ENCODE measurements around the gene EPS8L3. TPM values are rescaled to one million over a fixed set of nuclear protein-coding genes. Genes with fewer than 3 reads are reported as not detected.

The EPS8L3 gene
- total RNA-seq, 2 experiments from 2014 or later, result not detected

- ChIA-PET POLR2A (no interaction called here), CTCF (interaction anchor here (2.4 kb wide), 1 partner anchor 123 kb away, joined by 5 read pairs; no protein-coding TSS in a partner anchor)
These were observed 30.8 kb upstream of the EPS8L3 start for GRCh38 chr1:109794319-109795132.

- CTCF ChIA-PET, result interaction anchor here (0.9 to 5.1 kb wide), 5 partner anchors 17 to 303 kb away, joined by 3 to 38 read pairs (median 5); partner anchors contain the start of gene AHCYL1
- POLR2A ChIA-PET, result interaction anchor here (1.1 kb wide), 1 partner anchor 241 kb away, joined by 4 read pairs; the partner anchor contains the start of gene STRIP1
These were observed 30.0 kb upstream of the EPS8L3 start for GRCh38 chr1:109793486-109794318.

DNA sequence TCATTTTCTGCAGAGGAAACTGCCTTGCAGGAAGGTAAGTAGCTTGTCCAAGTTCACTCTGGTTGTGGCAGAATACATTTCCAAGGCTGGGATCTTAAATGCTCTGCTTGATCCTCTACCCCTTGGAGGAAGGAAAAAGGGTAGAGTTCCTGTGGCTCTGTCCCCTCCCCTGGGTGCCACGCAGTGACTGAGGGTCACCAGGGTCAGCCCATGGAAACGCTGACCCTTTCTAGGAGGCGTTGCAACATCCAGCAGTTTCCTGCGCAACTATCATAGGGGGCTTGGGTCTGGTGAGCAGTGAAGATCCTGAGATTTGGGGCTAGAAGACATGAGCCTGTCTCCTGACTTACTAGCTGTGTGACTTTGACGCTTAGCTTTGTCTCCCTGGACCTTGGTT, 29.4 kb upstream of the EPS8L3 start:
- ChIA-PET POLR2A (interaction anchor here (1.1 to 1.6 kb wide), 2 partner anchors 191 to 241 kb away, joined by 4 to 6 read pairs; partner anchors contain the start of genes AHCYL1 and STRIP1), CTCF (interaction anchor here (0.9 to 5.1 kb wide), 5 partner anchors 16 to 303 kb away, joined by 3 to 38 read pairs (median 5); partner anchors contain the start of gene AHCYL1)

GRCh38 chr1:109792056-109792831, 28.5 kb upstream of the EPS8L3 start:
- CTCF ChIA-PET, result interaction anchor here (0.9 to 5.1 kb wide), 8 partner anchors 9 to 302 kb away, joined by 3 to 38 read pairs (median 6); partner anchors contain the start of gene AHCYL1
- POLR2A ChIA-PET, result interaction anchor here (1.1 to 1.6 kb wide), 2 partner anchors 192 to 242 kb away, joined by 4 to 6 read pairs; partner anchors contain the start of genes AHCYL1 and STRIP1

DNA sequence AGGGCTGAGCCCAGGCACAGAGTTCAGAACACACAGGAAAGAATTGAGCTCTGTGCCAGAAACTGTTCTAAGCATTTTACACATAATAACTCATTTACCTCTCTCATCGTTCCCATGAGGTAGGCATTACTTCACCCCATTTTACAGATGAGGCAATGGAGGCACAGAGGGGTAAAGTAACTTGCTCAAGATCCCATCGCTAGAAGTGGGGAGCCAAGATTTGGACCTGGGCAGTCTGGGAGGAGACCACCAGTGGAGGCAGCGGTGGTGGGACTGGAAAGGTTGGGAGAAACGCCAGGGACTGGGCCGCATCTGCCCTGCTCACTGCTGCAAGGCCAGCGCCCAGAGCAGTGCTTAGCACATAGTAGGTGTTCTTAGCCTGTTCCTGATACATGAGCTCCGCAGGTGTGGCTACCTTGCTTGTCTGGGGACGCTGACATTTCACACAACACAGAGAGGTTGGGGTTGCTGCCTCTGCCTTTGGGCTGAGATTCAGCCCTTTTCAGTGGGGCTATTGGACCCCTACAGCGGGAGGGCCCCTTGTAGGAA, 27.8 kb upstream of the EPS8L3 start:
- ChIA-PET POLR2A (interaction anchor here (1.6 to 1.8 kb wide), 2 partner anchors 120 to 193 kb away, joined by 6 read pairs; partner anchors contain the start of gene AHCYL1), CTCF (interaction anchor here (0.9 to 5.1 kb wide), 15 partner anchors 10 to 245 kb away, joined by 3 to 38 read pairs (median 5); partner anchors contain the start of genes AHCYL1, CSF1 and STRIP1)

DNA sequence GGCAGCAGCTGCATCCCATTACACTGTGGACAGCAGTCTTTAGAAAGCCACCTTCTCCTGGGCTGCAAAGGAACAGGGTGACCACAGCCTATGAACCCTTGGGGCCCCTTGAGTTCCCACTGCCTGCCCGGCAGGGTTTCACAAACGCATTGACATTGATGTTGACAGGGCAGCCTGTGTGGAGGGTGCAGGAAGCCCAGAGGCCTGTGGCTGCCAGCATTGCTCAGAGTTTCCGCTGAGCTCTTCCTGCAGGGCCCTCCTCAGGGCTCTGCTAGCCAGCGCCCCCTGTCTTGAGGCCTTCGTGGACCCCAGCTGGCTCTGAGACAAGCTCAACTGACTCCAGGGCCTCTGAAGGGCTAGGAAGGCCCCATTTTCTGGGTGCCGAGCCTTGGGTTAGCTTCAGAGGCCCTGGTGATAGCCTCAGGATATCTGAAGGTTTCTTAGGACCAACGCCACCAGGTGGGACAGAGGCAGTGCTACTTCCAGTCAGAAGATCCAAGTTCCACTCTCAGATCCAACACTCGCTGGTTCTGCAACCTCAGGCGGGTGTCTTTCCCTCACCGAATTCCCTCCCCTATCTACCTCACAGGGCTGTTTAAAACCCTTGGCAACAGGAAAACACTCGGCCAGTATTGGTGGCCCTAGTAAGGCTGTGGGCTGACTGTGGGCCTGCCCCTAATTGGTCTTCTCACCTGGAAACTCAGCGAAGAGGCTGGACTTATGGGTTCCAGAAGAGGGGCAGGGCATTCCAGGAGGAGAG, 27.2 kb upstream of the EPS8L3 start:
- CTCF ChIA-PET, result interaction anchor here (0.8 to 5.1 kb wide), 19 partner anchors 10 to 245 kb away, joined by 3 to 38 read pairs (median 5); partner anchors contain the start of genes AHCYL1, CSF1 and STRIP1
- POLR2A ChIA-PET, result interaction anchor here (1.8 kb wide), 1 partner anchor 120 kb away, joined by 6 read pairs; no protein-coding TSS in a partner anchor

- CTCF ChIA-PET, result interaction anchor here (0.8 to 5.1 kb wide), 18 partner anchors 10 to 244 kb away, joined by 3 to 38 read pairs (median 5); partner anchors contain the start of genes AHCYL1, CSF1 and STRIP1
- POLR2A ChIA-PET, result interaction anchor here (1.8 kb wide), 1 partner anchor 121 kb away, joined by 6 read pairs; no protein-coding TSS in a partner anchor
These were observed 26.6 kb upstream of the EPS8L3 start for GRCh38 chr1:109790329-109790728.

DNA sequence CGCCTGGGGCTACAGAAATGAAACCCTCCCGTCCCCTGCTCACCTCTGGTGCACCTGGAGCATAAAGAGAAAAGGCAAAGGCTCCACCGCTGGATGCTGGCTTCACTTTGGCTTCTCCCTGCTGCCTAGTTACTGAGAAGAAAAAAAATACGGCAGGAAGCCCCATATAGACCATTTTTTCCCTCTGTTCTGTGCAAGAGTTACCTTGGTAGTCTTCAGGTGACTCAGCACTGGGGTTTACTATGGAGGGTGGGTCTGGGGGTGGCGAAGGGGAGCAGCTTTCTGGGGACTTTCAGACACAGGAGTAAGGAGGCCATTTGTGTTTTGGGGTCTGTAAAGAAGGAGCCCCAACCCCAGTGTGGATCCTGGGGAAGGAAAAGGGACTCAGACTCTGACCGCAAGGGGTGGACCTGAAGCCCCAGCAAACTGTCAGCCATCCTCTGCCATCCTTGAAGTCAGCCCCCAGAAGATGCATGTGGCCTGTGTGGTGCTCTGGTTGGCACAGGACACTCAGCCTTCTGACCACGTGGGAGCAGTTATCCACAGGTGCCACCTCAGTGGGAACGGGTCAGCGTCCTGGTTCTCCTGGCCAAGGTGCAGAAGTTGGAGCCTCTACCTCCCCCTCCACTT, 25.9 kb upstream of the EPS8L3 start:
- CTCF ChIA-PET, result interaction anchor here (1.1 to 5.1 kb wide), 8 partner anchors 9 to 245 kb away, joined by 4 to 38 read pairs (median 10); partner anchors contain the start of genes AHCYL1 and STRIP1
- POLR2A ChIA-PET, result no interaction called here

GRCh38 chr1:109788695-109789521, 25.2 kb upstream of the EPS8L3 start:
- POLR2A ChIA-PET, result interaction anchor here (0.8 kb wide), 1 partner anchor 196 kb away, joined by 3 read pairs; the partner anchor contains the start of gene AHCYL1
- CTCF ChIA-PET, result interaction anchor here (0.6 to 5.1 kb wide), 8 partner anchors 9 to 196 kb away, joined by 3 to 38 read pairs (median 15); partner anchors contain the start of gene AHCYL1

- ChIA-PET CTCF (interaction anchor here (0.6 to 3.2 kb wide), 4 partner anchors 9 to 197 kb away, joined by 3 to 19 read pairs (median 4); partner anchors contain the start of gene AHCYL1), POLR2A (interaction anchor here (0.8 kb wide), 2 partner anchors 14 to 197 kb away, joined by 3 read pairs; partner anchors contain the start of gene AHCYL1)
These were observed 24.3 kb upstream of the EPS8L3 start for GRCh38 chr1:109787845-109788601.

- ChIA-PET POLR2A (interaction anchor here (0.8 kb wide), 1 partner anchor 15 kb away, joined by 3 read pairs; no protein-coding TSS in a partner anchor), CTCF (interaction anchor here (1.2 to 3.2 kb wide), 3 partner anchors 10 to 197 kb away, joined by 5 to 19 read pairs (median 7); partner anchors contain the start of gene AHCYL1)
These were observed 23.6 kb upstream of the EPS8L3 start for GRCh38 chr1:109787211-109787844.

- CTCF ChIA-PET, result interaction anchor here (0.8 to 3.2 kb wide), 3 partner anchors 10 to 198 kb away, joined by 3 to 19 read pairs (median 7); partner anchors contain the start of gene AHCYL1
- POLR2A ChIA-PET, result no interaction called here
These were observed 22.9 kb upstream of the EPS8L3 start for GRCh38 chr1:109786531-109787021.

GRCh38 chr1:109786112-109786480, 22.4 kb upstream of the EPS8L3 start:
- POLR2A ChIA-PET, result no interaction called here
- CTCF ChIA-PET, result interaction anchor here (0.8 to 3.2 kb wide), 4 partner anchors 9 to 199 kb away, joined by 3 to 19 read pairs (median 5); partner anchors contain the start of gene AHCYL1
